Measurements from ENCODE around the gene CDC42. TPM values are rescaled to one million over a fixed set of nuclear protein-coding genes. Genes with fewer than 3 reads are reported as not detected.

Gene CDC42
- total and polyA plus RNA-seq, 10 of the 15 experiments (the other 5 are each of a cell fraction or from before 2014, with no cell fraction given): 184 to 479 (median 326) TPM

GRCh38 chr1:22024485-22025367 lies 27.8 kb upstream of the CDC42 start (continued):
- TF ChIP-seq CTCF (IDR thresholded peaks at IDR 0.05 in 2 of 3, conservative IDR thresholded peaks at IDR 0.05 in 1 of 3; ENCODE audit: control insufficient read depth in 2 of 3, extremely low read depth in 1 of 3, insufficient read depth in 1 of 3, low read depth in 3 of 3, low read length in 3 of 3) (peak in 1 of 3 experiments; percentile 5; a peak in 1 of 6 replicates), RAD21 (IDR thresholded peaks at IDR 0.05; ENCODE audit: insufficient read depth, low read depth, low read length) (no peak), YY1 (IDR thresholded peaks at IDR 0.05; ENCODE audit: low read depth, low read length) (0 out of 2 replicates have a peak, but pooled peaks have one; percentile 26), RELA (IDR thresholded peaks at IDR 0.05; ENCODE audit: borderline replicate concordance, partially characterized antibody) (peak; percentile 25), RELB (IDR thresholded peaks at IDR 0.05; ENCODE audit: low read depth) (peak; percentile 85), NBN (IDR thresholded peaks at IDR 0.05) (peak; percentile 23; the same call in 1 of the 2 replicates), CREM (IDR thresholded peaks at IDR 0.05; ENCODE audit: low read depth) (0 out of 2 replicates have a peak, but pooled peaks have one; percentile 7), NFYB (IDR thresholded peaks at IDR 0.05; ENCODE audit: insufficient read depth, low read depth, low read length) (peak; percentile 75), ZNF24 (IDR thresholded peaks at IDR 0.05) (no peak), PKNOX1 (IDR thresholded peaks at IDR 0.05) (peak; percentile 97)

Data from GM12878 (cell line).